Measurements from ENCODE around the gene DVL3. TPM values are rescaled to one million over a fixed set of nuclear protein-coding genes. Genes with fewer than 3 reads are reported as not detected.
"Not testable (repeated sequence)": the region's sequence is repeated elsewhere in the genome, so short reads cannot be mapped to it uniquely, and the experiment has no call there.

The DVL3 gene
- total RNA-seq: 49.0 and 54.5 TPM in 2 replicates

DNA sequence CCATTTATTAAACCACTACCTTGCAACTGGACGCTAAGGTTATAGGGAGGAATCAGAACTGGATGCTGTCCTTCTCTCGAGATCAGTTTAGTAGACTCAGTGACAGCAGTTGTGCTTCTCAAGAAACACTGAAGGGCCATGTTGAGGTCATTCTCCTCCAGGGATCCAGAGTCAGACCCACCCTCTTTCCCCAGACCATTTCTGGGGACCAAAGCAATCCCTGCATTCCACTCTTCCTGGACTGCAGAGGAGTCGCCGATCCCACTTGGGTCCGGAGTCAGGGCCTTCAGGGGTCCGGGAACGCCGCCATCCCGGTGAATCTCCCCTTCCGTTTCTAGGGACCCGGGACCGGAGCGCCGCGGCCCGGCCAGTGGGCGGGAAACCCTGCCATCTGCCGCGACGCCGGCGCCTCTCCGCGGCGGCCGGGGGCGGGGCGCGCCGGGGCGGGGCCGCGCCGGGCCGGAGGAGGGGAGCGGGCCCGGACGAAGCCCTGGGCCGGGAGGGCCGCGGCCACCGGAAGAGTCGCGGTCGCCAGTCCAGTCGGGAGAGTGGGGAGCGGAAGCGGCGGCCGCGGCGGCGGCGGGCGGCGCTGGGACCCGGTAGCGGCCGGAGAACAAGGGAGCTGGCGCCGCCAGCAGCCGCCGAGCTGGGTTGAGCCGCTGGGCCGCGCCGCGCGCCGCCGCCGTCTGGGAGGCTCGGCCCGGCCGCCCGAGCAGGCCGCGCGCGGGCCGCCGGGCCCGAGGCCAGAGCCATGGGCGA lies at the start of gene DVL3:
Gene DVL3 (plus strand): TSS at position 493 of the 759 bp plus-strand sequence. CDS start 259 bp downstream, at position 752.
- Mint-ChIP-seq H3K27me3 (no peaks in the 10 kb centered on the region), H3K36me3 (ENCODE audit: low read depth) (peaks cover 6% of the 10 kb centered on the region), H3K4me3 (peak within 1 kb of the TSS; percentile 95), H3K4me1 (peaks cover 14% of the 10 kb centered on the region), H3K27ac (peak within 1 kb of the TSS; percentile 78), H3K9me3 (no peaks in the 10 kb centered on the region)
- intact Hi-C loops (cut with micrococcal nuclease): loop anchor here (1.0 to 10.0 kb wide), 5 partner anchors 19 to 600 kb away; partner anchors contain the start of genes ABCC5, AP2M1, EIF2B5 and KLHL6
- DNase-seq: peak; percentile 88

DNA sequence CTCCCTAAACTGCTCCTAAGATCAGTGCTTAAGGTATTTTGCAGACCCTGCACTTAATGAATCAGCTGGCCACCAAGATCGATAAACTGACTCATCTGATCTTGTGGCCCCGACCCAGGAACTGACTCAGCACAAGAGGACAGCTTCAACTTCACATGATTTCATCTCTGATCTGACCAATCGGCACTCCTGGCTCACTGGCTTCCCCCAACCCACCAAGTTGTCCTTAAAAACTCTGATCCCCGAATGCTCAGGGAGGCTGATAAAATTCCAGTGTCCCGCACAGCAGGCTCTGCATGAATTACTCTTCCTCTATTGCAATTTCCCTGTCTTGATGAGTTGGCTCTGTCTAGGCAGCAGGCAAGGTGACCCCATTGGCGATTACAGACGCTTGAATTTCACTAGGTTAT lies 44.9 kb upstream of the DVL3 start:
- no peak for DNase-seq

DNA sequence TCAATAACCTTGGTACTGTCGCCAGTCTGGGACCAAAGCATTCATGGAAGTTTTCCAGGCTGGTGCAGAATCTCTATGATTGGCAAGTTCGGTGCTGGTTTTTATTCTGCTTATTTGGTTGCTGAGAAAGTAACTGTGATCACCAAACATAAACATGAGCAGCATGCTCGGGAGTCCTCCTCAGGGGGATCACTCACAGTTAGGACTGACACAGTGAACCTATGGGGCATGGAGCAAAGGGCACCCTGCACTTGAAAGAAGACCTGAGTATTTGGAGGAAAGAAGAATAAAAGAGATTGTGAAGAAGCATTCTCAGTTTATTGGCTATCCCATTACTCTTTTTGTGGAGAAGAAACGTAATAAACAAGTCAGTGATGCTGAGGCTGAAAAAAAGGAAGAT lies 39.2 kb upstream of the DVL3 start:
- H3K4me1 Mint-ChIP-seq: no peaks in the 10 kb centered on the region
- intact Hi-C loops (cut with micrococcal nuclease): no loop called here
- H3K4me3 Mint-ChIP-seq: no peak overlapping the region
- DNase-seq: no peak
- H3K27me3 Mint-ChIP-seq: peaks cover 17% of the 10 kb centered on the region
- H3K27ac Mint-ChIP-seq: no peak overlapping the region
- H3K36me3 Mint-ChIP-seq (ENCODE audit: low read depth): no peaks in the 10 kb centered on the region
- H3K9me3 Mint-ChIP-seq: no peaks in the 10 kb centered on the region

More for the DNA sequence above, 44.9 kb upstream of the DVL3 start:
- Mint-ChIP-seq H3K27ac (no peak overlapping the region), H3K9me3 (no peaks in the 10 kb centered on the region), H3K4me1 (no peaks in the 10 kb centered on the region), H3K4me3 (no peak overlapping the region), H3K27me3 (peaks cover 10% of the 10 kb centered on the region), H3K36me3 (ENCODE audit: low read depth) (no peaks in the 10 kb centered on the region)
- intact Hi-C loops (cut with micrococcal nuclease): no loop called here

DNA sequence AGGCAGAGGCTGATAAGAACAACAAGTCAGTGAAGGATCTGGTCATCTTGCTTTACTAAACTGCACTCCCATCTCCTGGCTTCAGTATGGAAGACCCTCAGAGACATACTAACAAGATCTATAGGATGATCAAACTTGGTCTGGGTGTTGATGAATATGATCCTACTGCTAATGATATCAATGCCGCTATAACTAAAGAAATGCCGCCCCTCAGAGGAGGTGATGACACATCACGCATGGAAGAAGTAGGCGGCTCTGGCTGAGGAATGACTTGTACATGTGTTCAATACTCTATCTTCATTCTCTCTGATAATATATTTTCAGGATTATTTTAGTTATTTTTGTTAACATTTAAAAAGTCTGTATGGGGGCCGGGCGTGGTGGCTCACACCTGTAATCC lies 37.5 kb upstream of the DVL3 start:
- no peak for DNase-seq
- Mint-ChIP-seq H3K27me3 (peaks cover 18% of the 10 kb centered on the region), H3K27ac (no peak overlapping the region), H3K4me3 (no peak overlapping the region), H3K4me1 (no peaks in the 10 kb centered on the region), H3K9me3 (no peaks in the 10 kb centered on the region), H3K36me3 (ENCODE audit: low read depth) (no peaks in the 10 kb centered on the region)
- intact Hi-C loops (cut with micrococcal nuclease): no loop called here

DNA sequence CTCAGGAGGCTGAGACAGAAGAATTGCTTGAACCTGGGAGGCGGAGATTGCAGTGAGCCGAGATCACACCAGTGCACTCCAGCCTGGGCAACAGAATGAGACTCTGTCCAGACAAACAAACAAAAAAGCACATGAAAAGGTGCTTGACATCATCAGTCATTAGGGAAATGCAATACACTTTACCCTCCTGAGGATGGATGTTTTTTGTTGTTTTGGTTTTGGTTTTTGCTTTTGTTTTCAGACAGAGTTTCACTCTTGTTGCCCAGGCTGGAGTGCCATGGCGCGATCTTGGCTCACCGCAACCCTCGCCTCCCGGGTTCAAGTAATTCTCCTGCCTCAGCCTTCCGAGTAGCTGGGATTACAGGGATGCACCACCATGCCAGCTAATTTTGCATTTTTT lies 34.1 kb upstream of the DVL3 start:
- H3K4me3 Mint-ChIP-seq; H3K4me1 Mint-ChIP-seq; H3K36me3 Mint-ChIP-seq (ENCODE audit: low read depth); H3K27ac Mint-ChIP-seq; intact Hi-C loops (cut with micrococcal nuclease); H3K9me3 Mint-ChIP-seq; DNase-seq: not testable (repeated sequence)
- H3K27me3 Mint-ChIP-seq: peaks cover 14% of the 10 kb centered on the region

DNA sequence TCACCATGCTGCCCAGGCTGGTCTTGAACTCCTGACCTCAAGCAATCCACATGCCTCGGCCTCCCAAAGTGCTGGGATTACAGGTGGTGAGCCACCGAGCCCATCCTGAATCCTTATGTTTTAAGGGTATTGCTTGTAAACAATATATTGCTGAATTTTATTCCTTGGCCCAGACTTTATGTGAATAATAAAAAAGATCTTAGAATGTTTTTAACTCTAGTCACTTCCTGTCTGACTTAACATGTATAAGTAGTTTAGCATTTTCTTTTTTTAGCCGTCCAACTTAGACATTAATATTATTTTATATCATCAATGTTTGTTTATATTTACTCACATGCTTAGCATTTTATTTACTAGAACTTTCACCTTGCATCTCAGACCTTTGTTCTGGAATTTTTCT lies 29.2 kb upstream of the DVL3 start:
- no peaks in the 10 kb centered on the region for H3K36me3 Mint-ChIP-seq (ENCODE audit: low read depth)
- no peaks in the 10 kb centered on the region for H3K4me1 Mint-ChIP-seq
- no peak overlapping the region for H3K27ac Mint-ChIP-seq
- no peaks in the 10 kb centered on the region for H3K9me3 Mint-ChIP-seq
- intact Hi-C loops (cut with micrococcal nuclease): no loop called here
- no peak for DNase-seq
- H3K4me3 Mint-ChIP-seq: no peak overlapping the region
- H3K27me3 Mint-ChIP-seq: peaks cover 5% of the 10 kb centered on the region

DNA sequence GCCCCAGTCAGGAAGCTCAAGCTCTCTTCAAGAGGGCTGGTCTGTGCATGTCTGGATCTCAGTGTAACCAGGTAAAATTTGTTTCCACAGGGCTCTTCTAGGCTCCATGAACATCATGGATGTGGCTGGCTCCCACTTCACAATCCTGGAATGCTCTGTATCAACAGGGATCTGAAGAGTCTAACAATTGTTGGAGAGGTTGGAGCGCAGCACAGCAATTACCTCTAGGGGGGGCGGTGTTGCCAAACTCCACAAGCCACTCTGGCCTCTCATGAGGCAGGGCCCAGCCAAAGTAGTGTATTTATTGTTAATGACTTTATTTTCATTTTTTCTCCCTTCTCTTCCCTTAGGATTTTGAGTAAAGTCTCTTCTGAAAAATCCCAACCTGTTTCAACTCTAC lies 26.2 kb upstream of the DVL3 start:
- Mint-ChIP-seq H3K4me3 (no peak overlapping the region), H3K27me3 (peaks cover 6% of the 10 kb centered on the region), H3K27ac (no peak overlapping the region), H3K9me3 (no peaks in the 10 kb centered on the region), H3K36me3 (ENCODE audit: low read depth) (no peaks in the 10 kb centered on the region), H3K4me1 (peaks cover 3% of the 10 kb centered on the region)
- DNase-seq: peak; percentile 66
- intact Hi-C loops (cut with micrococcal nuclease): no loop called here

DNA sequence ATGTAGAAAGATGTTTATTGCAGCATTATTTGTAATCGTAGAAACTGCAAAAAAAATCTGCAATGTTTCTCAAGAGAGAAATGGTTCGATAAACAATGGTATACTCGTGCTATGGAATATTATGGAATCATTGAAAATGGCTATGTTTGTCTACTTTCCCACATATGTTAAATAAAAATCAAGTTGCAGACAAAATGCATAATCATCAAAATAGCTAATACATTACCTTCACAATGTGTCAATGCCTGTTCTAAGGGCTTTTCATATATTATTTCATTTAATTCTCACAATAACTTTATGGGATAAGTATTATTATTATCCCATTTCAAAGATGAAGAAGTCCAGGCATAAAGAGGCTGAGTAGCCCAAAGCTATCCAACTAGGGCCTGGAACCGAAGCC lies 22.2 kb upstream of the DVL3 start:
- H3K27me3 Mint-ChIP-seq: peaks cover 5% of the 10 kb centered on the region
- peaks cover 13% of the 10 kb centered on the region for H3K36me3 Mint-ChIP-seq (ENCODE audit: low read depth)
- H3K27ac Mint-ChIP-seq: no peak overlapping the region
- peaks cover 31% of the 10 kb centered on the region for H3K4me1 Mint-ChIP-seq
- H3K4me3 Mint-ChIP-seq: no peak overlapping the region
- intact Hi-C loops (cut with micrococcal nuclease): loop anchor here (10.0 kb wide), 1 partner anchor 238 kb away; no protein-coding TSS in a partner anchor
- H3K9me3 Mint-ChIP-seq: no peaks in the 10 kb centered on the region
- no peak for DNase-seq

DNA sequence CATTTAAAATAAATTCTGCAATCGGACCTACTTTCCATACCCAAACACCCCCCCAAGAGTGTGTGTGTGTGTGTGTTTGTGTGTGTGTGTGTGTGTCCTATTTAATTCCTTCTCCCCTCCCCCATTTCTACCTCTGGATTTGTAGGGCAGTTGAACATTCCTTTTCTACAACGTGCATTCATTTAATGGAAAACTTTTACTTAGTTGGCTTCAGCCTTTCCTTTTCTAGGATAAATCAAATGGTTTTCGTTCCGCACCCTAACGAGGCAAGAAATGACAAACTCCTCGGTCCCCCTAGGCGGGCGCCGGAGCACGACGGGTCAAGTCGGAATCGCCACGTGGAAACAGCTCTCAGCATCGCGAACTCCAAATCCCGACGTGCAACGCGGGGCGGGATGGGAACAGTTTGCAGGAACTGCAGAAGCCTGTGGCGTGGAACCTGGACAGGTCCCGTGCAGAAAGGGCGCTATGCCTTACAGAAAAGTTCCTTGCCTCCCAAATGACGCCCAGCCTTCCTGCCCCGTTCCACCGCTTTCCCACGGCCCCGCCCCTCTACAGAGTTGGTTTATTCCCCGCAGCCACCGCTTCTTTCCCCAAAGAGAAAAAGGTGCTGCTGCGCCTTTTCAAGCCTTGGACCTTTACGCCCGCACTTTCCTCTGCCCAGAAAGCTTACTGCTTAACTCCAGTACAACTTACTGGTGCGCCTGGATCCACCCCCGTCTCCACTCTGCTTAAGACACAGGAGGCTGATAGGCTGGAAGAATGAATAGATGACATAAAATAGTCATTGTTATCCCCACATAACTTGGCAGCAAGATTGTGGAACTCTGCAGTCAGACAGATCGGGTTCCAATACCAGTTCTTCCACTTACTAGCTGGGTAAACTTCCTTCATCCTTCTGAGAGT lies 21.1 kb upstream of the DVL3 start:
- DNase-seq: peak; percentile 83
- intact Hi-C loops (cut with micrococcal nuclease): loop anchor here (10.0 kb wide), 1 partner anchor 239 kb away; no protein-coding TSS in a partner anchor
- Mint-ChIP-seq H3K4me3 (peak overlapping the region; percentile 97), H3K4me1 (peaks cover 32% of the 10 kb centered on the region), H3K27me3 (peaks cover 5% of the 10 kb centered on the region), H3K36me3 (ENCODE audit: low read depth) (peaks cover 14% of the 10 kb centered on the region), H3K9me3 (no peaks in the 10 kb centered on the region), H3K27ac (peak overlapping the region; percentile 93)

DNA sequence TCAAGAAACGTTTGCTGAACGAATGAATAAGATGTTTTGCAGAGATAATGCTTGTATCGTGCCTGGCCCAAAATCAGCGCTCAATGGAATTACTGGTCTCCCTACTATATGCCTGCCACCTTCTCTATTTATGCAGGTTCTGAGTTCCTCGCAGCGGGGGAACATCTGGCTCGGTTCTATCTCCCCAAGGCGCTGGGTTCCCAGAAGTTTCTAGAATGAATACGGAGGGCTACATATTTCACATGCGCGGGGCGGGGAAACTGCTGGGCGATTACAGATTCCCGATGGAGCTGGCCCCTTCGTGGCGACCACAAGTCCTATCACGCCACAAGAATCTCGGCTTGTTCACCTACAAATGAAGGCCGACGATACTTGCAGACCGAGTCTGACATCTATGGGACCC lies 20.4 kb upstream of the DVL3 start:
- Mint-ChIP-seq H3K36me3 (ENCODE audit: low read depth) (peaks cover 14% of the 10 kb centered on the region), H3K27me3 (peaks cover 5% of the 10 kb centered on the region), H3K27ac (peak overlapping the region; percentile 93), H3K4me1 (peaks cover 32% of the 10 kb centered on the region), H3K9me3 (no peaks in the 10 kb centered on the region), H3K4me3 (peak overlapping the region; percentile 97)
- DNase-seq: no peak
- intact Hi-C loops (cut with micrococcal nuclease): loop anchor here (1.0 to 10.0 kb wide), 6 partner anchors 21 to 240 kb away; partner anchors contain the start of genes ABCC5, AP2M1, DVL3 and EEF1AKMT4

DNA sequence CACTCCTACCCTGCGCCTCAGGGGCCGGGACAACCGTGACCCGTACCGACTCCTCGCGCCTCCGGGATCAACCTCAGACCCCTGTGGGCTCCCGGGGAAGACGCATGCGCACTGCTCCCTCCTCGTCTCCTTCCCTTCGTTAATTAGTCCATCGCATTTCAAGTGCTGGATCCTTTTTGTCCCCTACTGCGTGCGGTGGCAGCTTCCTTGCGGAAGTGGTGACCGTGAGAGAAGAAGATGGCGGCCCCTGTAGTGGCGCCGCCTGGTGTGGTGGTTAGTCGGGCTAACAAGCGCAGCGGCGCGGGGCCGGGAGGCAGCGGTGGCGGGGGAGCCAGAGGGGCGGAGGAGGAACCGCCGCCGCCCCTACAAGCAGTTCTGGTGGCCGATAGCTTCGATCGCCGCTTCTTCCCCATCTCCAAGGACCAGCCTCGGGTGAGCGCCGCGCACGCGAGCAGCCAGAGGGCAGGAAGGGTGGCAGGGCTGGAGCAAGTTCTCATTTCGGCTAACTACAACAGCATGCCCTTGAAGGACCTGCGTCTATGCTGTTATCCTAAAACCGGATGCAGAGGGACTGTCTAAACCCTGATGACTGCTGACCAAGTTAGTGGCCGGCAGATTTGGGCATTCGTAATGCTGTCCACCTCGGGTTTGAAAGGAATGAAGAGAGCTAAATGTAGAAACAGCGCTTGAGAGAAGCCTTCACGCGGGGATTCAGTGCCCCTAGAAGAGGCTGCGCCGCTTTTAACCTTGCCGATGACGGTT lies 19.8 kb upstream of the DVL3 start, which contains the start of gene EIF2B5:
Gene EIF2B5 (plus strand): TSS at position 210 of the 762 bp plus-strand sequence. CDS start 28 bp downstream, at position 238.
- peaks cover 32% of the 10 kb centered on the region for H3K4me1 Mint-ChIP-seq
- intact Hi-C loops (cut with micrococcal nuclease): loop anchor here (1.0 to 10.0 kb wide), 6 partner anchors 20 to 241 kb away; partner anchors contain the start of genes ABCC5, AP2M1, DVL3 and EEF1AKMT4
- peak within 1 kb of the TSS; percentile 97 for H3K4me3 Mint-ChIP-seq
- H3K27me3 Mint-ChIP-seq: peaks cover 5% of the 10 kb centered on the region
- peak; percentile 96 for DNase-seq
- H3K27ac Mint-ChIP-seq: peak within 1 kb of the TSS; percentile 93
- H3K36me3 Mint-ChIP-seq (ENCODE audit: low read depth): peaks cover 19% of the 10 kb centered on the region
- H3K9me3 Mint-ChIP-seq: no peaks in the 10 kb centered on the region

DNA sequence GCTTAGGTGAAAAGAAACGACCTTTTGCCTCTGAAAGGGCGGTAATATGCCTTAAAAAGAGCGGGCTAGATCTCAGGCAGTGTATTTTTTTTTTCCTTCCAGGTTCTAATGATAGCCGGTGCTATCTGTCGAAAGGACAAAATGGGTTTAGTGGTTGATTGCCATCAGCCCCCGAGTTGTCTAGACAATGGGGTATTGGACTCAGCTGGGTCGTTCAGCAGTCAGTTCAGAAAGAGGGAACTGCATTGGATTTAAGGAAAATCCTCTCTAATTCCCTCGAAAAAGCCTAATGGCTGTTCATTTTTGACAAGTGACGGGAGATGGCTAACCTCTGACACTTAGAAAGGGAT lies 19.3 kb upstream of the DVL3 start:
- H3K4me3 Mint-ChIP-seq: peak overlapping the region; percentile 97
- H3K4me1 Mint-ChIP-seq: peaks cover 32% of the 10 kb centered on the region
- peak overlapping the region; percentile 93 for H3K27ac Mint-ChIP-seq
- peaks cover 5% of the 10 kb centered on the region for H3K27me3 Mint-ChIP-seq
- no peak for DNase-seq
- no peaks in the 10 kb centered on the region for H3K9me3 Mint-ChIP-seq
- H3K36me3 Mint-ChIP-seq (ENCODE audit: low read depth): peaks cover 25% of the 10 kb centered on the region
- intact Hi-C loops (cut with micrococcal nuclease): loop anchor here (1.0 to 10.0 kb wide), 6 partner anchors 19 to 241 kb away; partner anchors contain the start of genes ABCC5, AP2M1, DVL3 and EEF1AKMT4

DNA sequence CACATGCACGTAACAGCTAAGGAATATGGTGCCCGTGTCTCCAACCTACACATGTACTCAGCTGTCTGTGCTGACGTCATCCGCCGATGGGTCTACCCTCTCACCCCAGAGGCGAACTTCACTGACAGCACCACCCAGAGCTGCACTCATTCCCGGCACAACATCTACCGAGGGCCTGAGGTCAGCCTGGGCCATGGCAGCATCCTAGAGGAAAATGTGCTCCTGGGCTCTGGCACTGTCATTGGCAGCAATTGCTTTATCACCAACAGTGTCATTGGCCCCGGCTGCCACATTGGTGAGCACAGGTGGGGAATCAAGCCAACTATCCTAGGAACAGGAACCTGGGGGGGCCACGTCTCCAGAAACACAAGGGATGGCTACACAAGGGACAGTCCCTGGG lies 14.7 kb upstream of the DVL3 start:
- no peak for DNase-seq
- Mint-ChIP-seq H3K4me1 (peaks cover 20% of the 10 kb centered on the region), H3K36me3 (ENCODE audit: low read depth) (peaks cover 57% of the 10 kb centered on the region), H3K27me3 (no peaks in the 10 kb centered on the region), H3K9me3 (no peaks in the 10 kb centered on the region), H3K27ac (no peak overlapping the region), H3K4me3 (no peak overlapping the region)
- intact Hi-C loops (cut with micrococcal nuclease): no loop called here

Data from activated CD4-positive, alpha-beta T cell treated with anti-CD3 and anti-CD28 coated beads, Interleukin-2, amount 10 ng/mL, durations not matched to agents 24 days and 14 days (primary cell).